T-cell (primary cell): ENCODE results near the gene VMP1. TPM values are rescaled to one million over a fixed set of nuclear protein-coding genes. Genes with fewer than 3 reads are reported as not detected.

Experiments
- ATAC-seq, 4 experiments: fragments of 200-7000 bp in 3 of 4; fragments of 150-1000 bp in 1 of 4; cut with Tn5 transposase; replicated peaks in 1 of 4; 1 replicate in 3 of 4; 2 replicates in 1 of 4; pipeline ENCODE4 v1.10.0; 2021; ENCODE audit warnings: moderate library complexity in 3 of 4, mild to moderate bottlenecking in 2 of 4, moderate number of reproducible peaks in 1 of 4
- CTCF ChIA-PET, 2 donors: fragments of 300-600 bp; sonication (Branson Sonifier 250); formaldehyde crosslinking; loops; one replicate each; lab custom pipeline; 2022; ENCODE audit warnings: antibody characterized with exemption in 2 of 2; lab: Charles Lee
- POLR2A ChIA-PET, 2 donors: fragments of 300-600 bp; sonication (Branson Sonifier 250); formaldehyde crosslinking; loops; one replicate each; lab custom pipeline; 2022; ENCODE audit warnings: antibody characterized with exemption in 2 of 2; lab: Charles Lee
- DNase-seq, 35 experiments: peaks; one replicate each; pipeline versions ENCODE4 v3.0.0 to v3.0.0-alpha.2; 2013 to 2023
- H3K27ac ChIP-seq: one replicate; pipeline ENCODE4 v1.5.1; 2013; ENCODE audit warnings: low read length
- H3K27me3 ChIP-seq, 2 experiments: replicated peaks in 1 of 2; 1 replicate in 1 of 2; 2 replicates in 1 of 2; pipeline versions ENCODE4 v1.6.1 to v1.7.0; 2013; ENCODE audit warnings: low read length in 1 of 2, mixed read lengths in 1 of 2; ENCODE audit not compliant: control insufficient read depth in 2 of 2, insufficient read depth in 2 of 2; ENCODE audit errors: extremely low read depth in 1 of 2
- H3K36me3 ChIP-seq, 2 donors: 1 replicate in 1 of 2; 2 replicates in 1 of 2; pipeline versions ENCODE4 v1.6.1 to v1.7.0; 2013; ENCODE audit warnings: low read length in 1 of 2; ENCODE audit not compliant: control insufficient read depth in 2 of 2, insufficient read depth in 1 of 2; ENCODE audit errors: extremely low read depth in 1 of 2
- H3K4me1 ChIP-seq, 2 experiments: 1 replicate in 1 of 2; 2 replicates in 1 of 2; pipeline versions ENCODE4 v1.6.1 to v1.7.0; 2013; ENCODE audit warnings: low read length in 2 of 2, mixed read lengths in 1 of 2; ENCODE audit not compliant: insufficient read depth in 2 of 2, control insufficient read depth in 1 of 2; ENCODE audit errors: extremely low read depth in 1 of 2
- H3K4me3 ChIP-seq, 2 donors: 1 replicate in 1 of 2; 2 replicates in 1 of 2; pipeline versions ENCODE4 v1.5.1 to v1.7.0; 2013; ENCODE audit warnings: mild to moderate bottlenecking in 2 of 2, low read length in 1 of 2, moderate library complexity in 1 of 2; ENCODE audit not compliant: control insufficient read depth in 1 of 2; ENCODE audit errors: extremely low read depth in 1 of 2
- H3K9me3 ChIP-seq: 2 replicates; pipeline ENCODE4 v1.7.0; 2013
- H3K27ac Mint-ChIP-seq, 2 donors: one replicate each; pipeline ENCODE4 v1.8.0; 2020 to 2021; ENCODE audit warnings: mild to moderate bottlenecking in 2 of 2, mixed read lengths in 2 of 2
- H3K27me3 Mint-ChIP-seq, 2 donors: one replicate each; pipeline ENCODE4 v1.8.0; 2021 to 2022; ENCODE audit warnings: mixed read lengths in 2 of 2
- H3K36me3 Mint-ChIP-seq: one replicate; pipeline ENCODE4 v1.8.0; 2021; ENCODE audit warnings: mixed read lengths
- H3K4me1 Mint-ChIP-seq, 3 donors: one replicate each; pipeline ENCODE4 v1.8.0; 2020 to 2022; ENCODE audit warnings: mixed read lengths in 3 of 3, mild to moderate bottlenecking in 1 of 3
- H3K4me3 Mint-ChIP-seq, 3 donors: one replicate each; pipeline ENCODE4 v1.8.0; 2020 to 2022; ENCODE audit warnings: mild to moderate bottlenecking in 3 of 3, mixed read lengths in 3 of 3, moderate library complexity in 3 of 3
- H3K9me3 Mint-ChIP-seq, 3 donors: one replicate each; pipeline ENCODE4 v1.8.0; 2020 to 2022; ENCODE audit warnings: mixed read lengths in 3 of 3
- WGBS: methylation state at CpG from one replicate; pipeline ENCODE4 v1.1.5; 2013; ENCODE audit warnings: missing lambda C conversion rate; ENCODE audit not compliant: insufficient coverage; 5-methylcytosine and 5-hydroxymethylcytosine counted together
- total RNA-seq, 35 experiments: library from RNA in 6 of 35; stranded (reverse) in 6 of 35; fragments of 120-200 nt in 1 of 35; gene quantifications; one replicate each; pipeline versions ENCODE4 v1.2.1 to v1.2.4 and lab custom pipeline; 2013 to 2026

VMP1 gene
- total RNA-seq, 5 donors from 2014 or later (not counting 1 experiment from before 2014, with no cell fraction given), result 93.7 to 104 (median 97.6) TPM

GRCh38 chr17:59810894-59811153 lies 103.4 kb downstream of the VMP1 start:
- H3K36me3 Mint-ChIP-seq, result peaks cover 28% of the 10 kb centered on the region
- Histone ChIP-seq H3K27ac (no peak overlapping the region), H3K4me3 (no peak overlapping the region), H3K4me1 (no peaks in the 10 kb centered on the region), H3K27me3 (no peaks in the 10 kb centered on the region), H3K36me3 (peaks cover 0 to 14% of the 10 kb centered on the region in 2 donors), H3K9me3 (no peaks in the 10 kb centered on the region)
- peaks cover 0 to 10% (median 7%) of the 10 kb centered on the region in 3 donors for H3K4me1 Mint-ChIP-seq
- ATAC-seq (no peak), DNase-seq (no peak)
- H3K27ac Mint-ChIP-seq, result no peak overlapping the region
- ChIA-PET POLR2A (no interaction called here), CTCF (no interaction called here)
- no peaks in the 10 kb centered on the region for H3K9me3 Mint-ChIP-seq
- no peak overlapping the region for H3K4me3 Mint-ChIP-seq
- no peaks in the 10 kb centered on the region for H3K27me3 Mint-ChIP-seq
- WGBS, result no CpG with 5 or more reads among the region's 1 CpG

GRCh38 chr17:59811209-59811608 lies 103.8 kb downstream of the VMP1 start:
- H3K27me3 ChIP-seq, result no peaks in the 10 kb centered on the region
- no peak overlapping the region for H3K27ac ChIP-seq
- H3K9me3 ChIP-seq, result no peaks in the 10 kb centered on the region
- no peak for ATAC-seq
- no peak overlapping the region for H3K4me3 ChIP-seq
- H3K36me3 Mint-ChIP-seq, result peaks cover 31% of the 10 kb centered on the region
- peaks cover 0 to 10% (median 7%) of the 10 kb centered on the region in 3 donors for H3K4me1 Mint-ChIP-seq
- H3K9me3 Mint-ChIP-seq, result no peaks in the 10 kb centered on the region
- H3K36me3 ChIP-seq, result peaks cover 0 to 18% of the 10 kb centered on the region in 2 donors
- no CpG with 5 or more reads among the region's 1 CpG for WGBS
- CTCF ChIA-PET, result no interaction called here
- no peaks in the 10 kb centered on the region for H3K4me1 ChIP-seq
- POLR2A ChIA-PET, result no interaction called here
- H3K27me3 Mint-ChIP-seq, result no peaks in the 10 kb centered on the region
- no peak overlapping the region for H3K4me3 Mint-ChIP-seq
- H3K27ac Mint-ChIP-seq, result no peak overlapping the region
- no peak for DNase-seq

- Mint-ChIP-seq H3K27ac (peak overlapping the region in 1 of 2 donors; percentile 1), H3K36me3 (peaks cover 33% of the 10 kb centered on the region), H3K4me3 (no peak overlapping the region), H3K27me3 (no peaks in the 10 kb centered on the region), H3K9me3 (no peaks in the 10 kb centered on the region), H3K4me1 (peaks cover 0 to 10% (median 7%) of the 10 kb centered on the region in 3 donors)
- WGBS, result no CpG with 5 or more reads among the region's 3 CpGs
- POLR2A ChIA-PET, result no interaction called here
- CTCF ChIA-PET, result no interaction called here
- H3K36me3 ChIP-seq, result peaks cover 0 to 20% of the 10 kb centered on the region in 2 donors
- no peak for DNase-seq
- no peak overlapping the region for H3K27ac ChIP-seq
- no peaks in the 10 kb centered on the region for H3K27me3 ChIP-seq
- no peak for ATAC-seq
- H3K4me1 ChIP-seq, result no peaks in the 10 kb centered on the region
- no peaks in the 10 kb centered on the region for H3K9me3 ChIP-seq
- no peak overlapping the region for H3K4me3 ChIP-seq
Observed at GRCh38 chr17:59812139-59812538, 104.7 kb downstream of the VMP1 start.

- H3K36me3 Mint-ChIP-seq, result peaks cover 26% of the 10 kb centered on the region
- H3K9me3 Mint-ChIP-seq, result no peaks in the 10 kb centered on the region
- H3K27me3 Mint-ChIP-seq, result no peaks in the 10 kb centered on the region
- Histone ChIP-seq H3K4me1 (no peaks in the 10 kb centered on the region), H3K36me3 (peaks cover 0 to 20% of the 10 kb centered on the region in 2 donors), H3K27me3 (no peaks in the 10 kb centered on the region), H3K9me3 (no peaks in the 10 kb centered on the region), H3K4me3 (no peak overlapping the region), H3K27ac (no peak overlapping the region)
- ATAC-seq (no peak), DNase-seq (no peak)
- CTCF ChIA-PET, result no interaction called here
- H3K27ac Mint-ChIP-seq, result peak overlapping the region in 1 of 2 donors; percentile 39
- WGBS, result no CpG with 5 or more reads among the region's 1 CpG
- POLR2A ChIA-PET, result no interaction called here
- peaks cover 0 to 7% (median 7%) of the 10 kb centered on the region in 3 donors for H3K4me1 Mint-ChIP-seq
- no peak overlapping the region for H3K4me3 Mint-ChIP-seq
Observed at GRCh38 chr17:59814276-59814675, 106.8 kb downstream of the VMP1 start.

GRCh38 chr17:59814685-59815084 lies 107.2 kb downstream of the VMP1 start:
- Mint-ChIP-seq H3K4me3 (no peak overlapping the region), H3K27ac (peak overlapping the region in 1 of 2 donors; percentile 39)

GRCh38 chr17:59815965-59816364 lies 108.5 kb downstream of the VMP1 start:
- H3K27ac Mint-ChIP-seq, result peak overlapping the region in 1 of 2 donors; percentile 4
- peaks cover 36% of the 10 kb centered on the region for H3K36me3 Mint-ChIP-seq
- Histone ChIP-seq H3K27me3 (no peaks in the 10 kb centered on the region), H3K36me3 (peaks cover 0 to 23% of the 10 kb centered on the region in 2 donors), H3K9me3 (no peaks in the 10 kb centered on the region), H3K27ac (no peak overlapping the region), H3K4me1 (no peaks in the 10 kb centered on the region), H3K4me3 (no peak overlapping the region)
- POLR2A ChIA-PET, result no interaction called here
- peaks cover 5 to 11% (median 7%) of the 10 kb centered on the region in 3 donors for H3K4me1 Mint-ChIP-seq
- no CpG with 5 or more reads among the region's 1 CpG for WGBS
- no peaks in the 10 kb centered on the region for H3K9me3 Mint-ChIP-seq
- CTCF ChIA-PET, result no interaction called here
- DNase-seq, result no peak
- H3K27me3 Mint-ChIP-seq, result no peaks in the 10 kb centered on the region
- no peak overlapping the region for H3K4me3 Mint-ChIP-seq
- ATAC-seq, result no peak

More at GRCh38 chr17:59814685-59815084, 107.2 kb downstream of the VMP1 start:
- Histone ChIP-seq H3K36me3 (peaks cover 0 to 20% of the 10 kb centered on the region in 2 donors), H3K27me3 (no peaks in the 10 kb centered on the region), H3K4me1 (no peaks in the 10 kb centered on the region), H3K9me3 (no peaks in the 10 kb centered on the region), H3K4me3 (no peak overlapping the region), H3K27ac (no peak overlapping the region)
- no peak for DNase-seq
- WGBS, result no CpG with 5 or more reads among the region's 3 CpGs
- Mint-ChIP-seq H3K27me3 (no peaks in the 10 kb centered on the region), H3K9me3 (no peaks in the 10 kb centered on the region), H3K36me3 (peaks cover 26% of the 10 kb centered on the region), H3K4me1 (peaks cover 0 to 7% (median 7%) of the 10 kb centered on the region in 3 donors)
- ChIA-PET POLR2A (no interaction called here), CTCF (no interaction called here)
- ATAC-seq, result no peak
